Right lobe of liver (tissue), 6 donors: ENCODE results near the gene ARHGAP11A. TPM values are rescaled to one million over a fixed set of nuclear protein-coding genes. Genes with fewer than 3 reads are reported as not detected.
A peak's percentile ranks its signal among the peaks of the same experiment; 100 is the strongest.

Experiments used
- ATAC-seq, 4 donors: fragments of 200-7000 bp; cut with Tn5 transposase; one replicate each; pipeline ENCODE4 v1.9.1; 2020; ENCODE audit warnings: mild to moderate bottlenecking in 4 of 4, moderate library complexity in 4 of 4
- DNase-seq, 3 donors: peaks; one replicate each; pipeline ENCODE4 v3.0.0-alpha.2; 2020
- H3K27ac ChIP-seq, 3 donors: fragments of 200-600 bp; one replicate each; pipeline ENCODE4 v1.8.0; 2022
- H3K27me3 ChIP-seq, 2 donors: fragments of 200-600 bp; one replicate each; pipeline ENCODE4 v1.8.0; 2022
- H3K36me3 ChIP-seq, 4 donors: fragments of 200-600 bp; sonication (generic) in 1 of 4; one replicate each; pipeline versions ENCODE4 v1.5.1 to v1.8.0; 2017 to 2022; ENCODE audit warnings: control low read depth in 1 of 4
- H3K4me1 ChIP-seq, 4 donors: fragments of 200-600 bp; sonication (generic) in 1 of 4; one replicate each; pipeline versions ENCODE4 v1.5.1 to v1.8.0; 2017 to 2022; ENCODE audit warnings: control low read depth in 1 of 4
- H3K4me3 ChIP-seq, 3 donors: fragments of 200-600 bp; one replicate each; pipeline ENCODE4 v1.8.0; 2022
- H3K9me3 ChIP-seq, 4 donors: fragments of 200-600 bp; sonication (generic) in 1 of 4; one replicate each; pipeline versions ENCODE4 v1.5.1 to v1.8.0; 2017 to 2022; ENCODE audit warnings: control low read depth in 1 of 4
- POLR2A ChIP-seq: fragments of 450-650 bp; IDR thresholded peaks from one replicate; pipeline ENCODE4 v1.6.1; 2017; ENCODE audit warnings: antibody characterized with exemption, mild to moderate bottlenecking
- WGBS: methylation state at CpG from one replicate; pipeline ENCODE4 v1.1.6; 2018; ENCODE audit warnings: low coverage, low lambda C conversion rate; ENCODE audit not compliant: insufficient coverage; ENCODE audit errors: missing lambda C conversion rate; 5-methylcytosine and 5-hydroxymethylcytosine counted together
- intact Hi-C, 2 donors: fragments of 100-400 bp; cut with DNase I; formaldehyde crosslinking; loops; one replicate each; pipeline versions ENCODE4 v1.11.2 to v1.14.1; 2022
- total RNA-seq, 6 experiments: library from RNA; depleted of rRNA in 2 of 6; stranded (reverse); fragments of >200 nt in 2 of 6; fragmentation: NEBNext Ultra II Directional in 3 of 6; extraction: Animal tissue kit (Norgen Biotek cat#: 25700) in 3 of 6; gene quantifications; one replicate each; pipeline versions ENCODE4 v1.1.0 to v1.2.4, GENCODE V29; 2016 to 2023
- TF ChIP-seq, protein P1 (sequence below), 4 donors: fragments of 200-600 bp in 3 of 4; fragments of 450-650 bp in 1 of 4; IDR thresholded peaks; one replicate each; pipeline versions ENCODE4 v1.5.1 to v1.8.0; 2016 to 2022; ENCODE audit warnings: antibody characterized with exemption in 4 of 4, mild to moderate bottlenecking in 2 of 4
- donor health status: DM: no; HTN: yes; CAD: no.
- donor health status: DM: no; HTN: no; CAD: no.
- donor health status: DM: no; HTN: no; CAD: no.
- donor health status: DM: no; HTN: yes; CAD: no.
- donor health status: DM: no; HTN: yes; CAD: no.

ARHGAP11A gene
- total RNA-seq, 6 experiments from 2014 or later, result 0.51 to 3.3 (median 1.6) TPM

- ATAC-seq, result peak in 1 of 4 donors; percentile 4
- no peak for DNase-seq
- Histone ChIP-seq H3K27me3 (no peaks in the 10 kb centered on the region), H3K36me3 (peaks cover 0 to 5% (median 0%) of the 10 kb centered on the region in 4 donors), H3K27ac (peak overlapping the region in 2 of 3 donors; percentile 75 to 83), H3K4me3 (no peak overlapping the region), H3K4me1 (peaks cover 0 to 26% (median 5%) of the 10 kb centered on the region in 4 donors), H3K9me3 (no peaks in the 10 kb centered on the region)
- no peak for TF ChIP-seq POLR2A
- TF ChIP-seq, protein P1, sequence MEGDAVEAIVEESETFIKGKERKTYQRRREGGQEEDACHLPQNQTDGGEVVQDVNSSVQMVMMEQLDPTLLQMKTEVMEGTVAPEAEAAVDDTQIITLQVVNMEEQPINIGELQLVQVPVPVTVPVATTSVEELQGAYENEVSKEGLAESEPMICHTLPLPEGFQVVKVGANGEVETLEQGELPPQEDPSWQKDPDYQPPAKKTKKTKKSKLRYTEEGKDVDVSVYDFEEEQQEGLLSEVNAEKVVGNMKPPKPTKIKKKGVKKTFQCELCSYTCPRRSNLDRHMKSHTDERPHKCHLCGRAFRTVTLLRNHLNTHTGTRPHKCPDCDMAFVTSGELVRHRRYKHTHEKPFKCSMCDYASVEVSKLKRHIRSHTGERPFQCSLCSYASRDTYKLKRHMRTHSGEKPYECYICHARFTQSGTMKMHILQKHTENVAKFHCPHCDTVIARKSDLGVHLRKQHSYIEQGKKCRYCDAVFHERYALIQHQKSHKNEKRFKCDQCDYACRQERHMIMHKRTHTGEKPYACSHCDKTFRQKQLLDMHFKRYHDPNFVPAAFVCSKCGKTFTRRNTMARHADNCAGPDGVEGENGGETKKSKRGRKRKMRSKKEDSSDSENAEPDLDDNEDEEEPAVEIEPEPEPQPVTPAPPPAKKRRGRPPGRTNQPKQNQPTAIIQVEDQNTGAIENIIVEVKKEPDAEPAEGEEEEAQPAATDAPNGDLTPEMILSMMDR (IDR thresholded peaks at IDR 0.05), result no peak
- WGBS, result 45% methylated on average over 2 of the region's 2 CpGs
- intact Hi-C loops, result no loop called here
Measured at GRCh38 chr15:32676169-32676568, 60.9 kb downstream of the ARHGAP11A start.

GRCh38 chr15:32677238-32677750 lies 62.0 kb downstream of the ARHGAP11A start:
- intact Hi-C loops, result no loop called here
- Histone ChIP-seq H3K27me3 (no peaks in the 10 kb centered on the region), H3K4me1 (peaks cover 0 to 31% (median 8%) of the 10 kb centered on the region in 4 donors), H3K4me3 (peak overlapping the region in 2 of 3 donors; percentile 41 to 46), H3K27ac (peak overlapping the region; percentile 2 to 83 (median 75)), H3K36me3 (peaks cover 0 to 5% (median 0%) of the 10 kb centered on the region in 4 donors), H3K9me3 (no peaks in the 10 kb centered on the region)
- TF ChIP-seq POLR2A, result peak; percentile 76
- TF ChIP-seq, protein P1 (IDR thresholded peaks at IDR 0.05), result no peak
- ATAC-seq (peak; percentile 92 to 95 (median 92)), DNase-seq (peak in 1 of 3 donors; percentile 75)
- 21% methylated on average over 5 of the region's 5 CpGs for WGBS

DNA sequence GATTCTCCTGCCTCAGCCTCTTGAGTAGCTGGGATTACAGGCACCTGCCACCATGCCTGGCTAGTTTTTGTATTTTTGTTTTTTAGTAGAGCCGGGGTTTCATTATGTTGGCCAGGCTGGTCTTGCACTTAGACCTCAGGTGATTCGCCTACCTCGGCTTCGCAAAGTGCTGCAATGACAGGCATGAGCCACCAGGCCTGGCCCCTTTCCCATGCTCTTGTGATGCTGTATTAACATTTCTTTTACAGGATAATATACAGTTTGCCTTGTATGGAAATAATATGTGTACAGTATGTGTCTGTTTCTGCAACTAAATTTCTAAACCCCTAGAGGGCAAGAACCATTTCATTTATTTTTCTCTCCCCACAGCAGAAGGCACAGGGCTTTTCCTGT lies 64.0 kb downstream of the ARHGAP11A start:
- no peaks in the 10 kb centered on the region for H3K9me3 ChIP-seq
- 39% methylated on average over 4 of the region's 4 CpGs for WGBS
- H3K36me3 ChIP-seq, result peaks cover 0 to 8% (median 2%) of the 10 kb centered on the region in 4 donors
- ATAC-seq (peak; percentile 44 to 56 (median 46)), DNase-seq (peak in 2 of 3 donors; percentile 47 to 58)
- TF ChIP-seq, protein P1 (IDR thresholded peaks at IDR 0.05), result peak; percentile 23 to 35 (median 28)
- TF ChIP-seq POLR2A, result no peak
- H3K27me3 ChIP-seq, result no peaks in the 10 kb centered on the region
- peak overlapping the region in 2 of 3 donors; percentile 14 to 83 for H3K27ac ChIP-seq
- intact Hi-C loops, result no loop called here
- H3K4me3 ChIP-seq, result peak overlapping the region in 2 of 3 donors; percentile 41 to 46
- peaks cover 0 to 35% (median 9%) of the 10 kb centered on the region in 4 donors for H3K4me1 ChIP-seq

- Histone ChIP-seq H3K27me3 (no peaks in the 10 kb centered on the region), H3K36me3 (peaks cover 0 to 20% (median 9%) of the 10 kb centered on the region in 4 donors), H3K4me1 (peaks cover 0 to 23% (median 5%) of the 10 kb centered on the region in 4 donors), H3K4me3 (no peak overlapping the region), H3K27ac (no peak overlapping the region), H3K9me3 (no peaks in the 10 kb centered on the region)
- TF ChIP-seq, protein P1 (IDR thresholded peaks at IDR 0.05), result no peak
- TF ChIP-seq POLR2A, result no peak
- WGBS, result 82% methylated on average over 1 of the region's 3 CpGs
- ATAC-seq, result peak in 1 of 4 donors; percentile 51
- no peak for DNase-seq
- intact Hi-C loops, result no loop called here
Measured at GRCh38 chr15:32682569-32682968, 67.3 kb downstream of the ARHGAP11A start.
